ENCODE results near the gene CNTN6. TPM values are rescaled to one million over a fixed set of nuclear protein-coding genes. Genes with fewer than 3 reads are reported as not detected.

CNTN6 gene
- total and polyA plus RNA-seq, 2 donors (not counting 1 experiment from before 2014, with no cell fraction given) = not detected

GRCh38 chr3:1147326-1147725 lies 54.5 kb downstream of the CNTN6 start:
- H3K27ac ChIP-seq (ENCODE audit: low read length in 2 of 2) = no peak overlapping the region
- no peaks in the 10 kb centered on the region for H4K20me1 ChIP-seq (ENCODE audit: control insufficient read depth, insufficient read depth, low read length, poor library complexity, severe bottlenecking)
- H3K36me3 ChIP-seq (replicated peaks in 1 of 2; ENCODE audit: control extremely low read depth in 1 of 2, control insufficient read depth in 1 of 2, extremely low read depth in 1 of 2, insufficient read depth in 2 of 2, low read length in 1 of 2) = no peaks in the 10 kb centered on the region
- CTCF ChIA-PET = interaction anchor here (0.6 to 0.7 kb wide), 2 partner anchors 9 to 140 kb away, joined by 3 to 6 read pairs; no protein-coding TSS in a partner anchor
- no peaks in the 10 kb centered on the region for H3K4me1 ChIP-seq (ENCODE audit: control insufficient read depth in 2 of 2, insufficient read depth in 2 of 2, low read length in 2 of 2)
- H3K27me3 Mint-ChIP-seq = no peaks in the 10 kb centered on the region
- no peak for ATAC-seq (ENCODE audit: low read depth)
- H3K4me2 ChIP-seq (replicated peaks; ENCODE audit: low read depth, low read length, poor library complexity, severe bottlenecking) = no peak overlapping the region
- peaks cover 0 to 2% (median 0%) of the 10 kb centered on the region in 3 donors for H3K9me3 ChIP-seq (ENCODE audit: control extremely low read depth in 1 of 3, control insufficient read depth in 2 of 3, insufficient read depth in 1 of 3, low read length in 2 of 3)
- H3K4me1 Mint-ChIP-seq = no peaks in the 10 kb centered on the region
- no peak overlapping the region for H2AFZ ChIP-seq (ENCODE audit: insufficient read depth, low read depth, low read length, poor library complexity, severe bottlenecking)
- DNase-seq = no peak
- no peak overlapping the region for H3K4me3 Mint-ChIP-seq
- H3K9me3 Mint-ChIP-seq (ENCODE audit: insufficient read depth) = no peaks in the 10 kb centered on the region
- no peaks in the 10 kb centered on the region for H3K79me2 ChIP-seq (ENCODE audit: control insufficient read depth, insufficient read depth, low read length)
- intact Hi-C loops (cut with micrococcal nuclease) = no loop called here
- no peaks in the 10 kb centered on the region for H3K27me3 ChIP-seq (replicated peaks in 1 of 4; ENCODE audit: control extremely low read depth in 1 of 4, control insufficient read depth in 3 of 4, insufficient read depth in 4 of 4, low read length in 3 of 4)
- POLR2A ChIA-PET = no interaction called here
- no peak overlapping the region for H3K27ac Mint-ChIP-seq
- H3K9ac ChIP-seq (ENCODE audit: low read length) = no peak overlapping the region
- H3K4me3 ChIP-seq (ENCODE audit: control extremely low read depth in 1 of 5, extremely low read depth in 1 of 5, insufficient read depth in 1 of 5, low read depth in 2 of 5, low read length in 4 of 5) = no peak overlapping the region
- WGBS (ENCODE audit: insufficient coverage) = no CpG with 5 or more reads among the region's 1 CpG
- TF ChIP-seq CTCF (IDR thresholded peaks at IDR 0.05) (no peak), EZH2 (IDR thresholded peaks at IDR 0.05; ENCODE audit: borderline replicate concordance, insufficient read depth, low read depth, low read length, poor library complexity, severe bottlenecking) (no peak)

DNA sequence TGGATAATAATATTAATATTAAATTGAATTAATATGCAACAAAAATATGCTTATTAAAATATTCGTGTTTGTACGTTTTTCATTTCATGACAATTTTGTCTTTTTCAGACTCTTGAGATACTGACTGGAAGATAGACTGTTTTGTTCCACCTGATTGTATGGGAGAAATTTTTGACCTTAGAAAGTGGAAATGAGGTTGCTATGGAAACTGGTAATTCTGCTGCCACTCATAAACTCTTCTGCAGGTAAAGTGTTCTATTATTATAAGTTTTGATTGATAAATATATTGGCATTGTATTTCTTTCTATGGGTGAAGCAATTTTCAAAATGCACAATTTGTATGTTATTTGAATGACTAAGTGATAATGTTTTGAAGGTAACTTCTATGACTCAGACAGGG lies 55.0 kb downstream of the CNTN6 start:
- ATAC-seq (ENCODE audit: low read depth) (no peak), DNase-seq (no peak)
- Histone ChIP-seq H4K20me1 (ENCODE audit: control insufficient read depth, insufficient read depth, low read length, poor library complexity, severe bottlenecking) (no peaks in the 10 kb centered on the region), H3K4me3 (ENCODE audit: control extremely low read depth in 1 of 5, extremely low read depth in 1 of 5, insufficient read depth in 1 of 5, low read depth in 2 of 5, low read length in 4 of 5) (no peak overlapping the region), H3K4me1 (ENCODE audit: control insufficient read depth in 2 of 2, insufficient read depth in 2 of 2, low read length in 2 of 2) (no peaks in the 10 kb centered on the region), H3K27ac (ENCODE audit: low read length in 2 of 2) (no peak overlapping the region), H3K4me2 (replicated peaks; ENCODE audit: low read depth, low read length, poor library complexity, severe bottlenecking) (no peak overlapping the region), H3K9ac (ENCODE audit: low read length) (no peak overlapping the region), H3K36me3 (replicated peaks in 1 of 2; ENCODE audit: control extremely low read depth in 1 of 2, control insufficient read depth in 1 of 2, extremely low read depth in 1 of 2, insufficient read depth in 2 of 2, low read length in 1 of 2) (no peaks in the 10 kb centered on the region), H3K27me3 (replicated peaks in 1 of 4; ENCODE audit: control extremely low read depth in 1 of 4, control insufficient read depth in 3 of 4, insufficient read depth in 4 of 4, low read length in 3 of 4) (no peaks in the 10 kb centered on the region), H3K9me3 (ENCODE audit: control extremely low read depth in 1 of 3, control insufficient read depth in 2 of 3, insufficient read depth in 1 of 3, low read length in 2 of 3) (peaks cover 0 to 2% (median 0%) of the 10 kb centered on the region in 3 donors), H2AFZ (ENCODE audit: insufficient read depth, low read depth, low read length, poor library complexity, severe bottlenecking) (no peak overlapping the region), H3K79me2 (ENCODE audit: control insufficient read depth, insufficient read depth, low read length) (no peaks in the 10 kb centered on the region)
- intact Hi-C loops (cut with micrococcal nuclease) = no loop called here
- ChIA-PET POLR2A (no interaction called here), CTCF (interaction anchor here (0.6 kb wide), 1 partner anchor 9 kb away, joined by 6 read pairs; no protein-coding TSS in a partner anchor)
- no peaks in the 10 kb centered on the region for H3K27me3 Mint-ChIP-seq
- H3K4me3 Mint-ChIP-seq = no peak overlapping the region
- no CpG with 5 or more reads among the region's 2 CpGs for WGBS (ENCODE audit: insufficient coverage)
- H3K4me1 Mint-ChIP-seq = no peaks in the 10 kb centered on the region
- no peak overlapping the region for H3K27ac Mint-ChIP-seq
- H3K9me3 Mint-ChIP-seq (ENCODE audit: insufficient read depth) = no peaks in the 10 kb centered on the region
- TF ChIP-seq EZH2 (IDR thresholded peaks at IDR 0.05; ENCODE audit: borderline replicate concordance, insufficient read depth, low read depth, low read length, poor library complexity, severe bottlenecking) (no peak), CTCF (IDR thresholded peaks at IDR 0.05) (no peak)
